ENCODE results near the gene XPC. TPM values are rescaled to one million over a fixed set of nuclear protein-coding genes. Genes with fewer than 3 reads are reported as not detected.

Gene XPC
- total and polyA plus RNA-seq, 2 donors (not counting 3 experiments of a cell fraction or from before 2014, with no cell fraction given) = 11.9 to 36.8 TPM

GRCh38 chr3:14142567-14143270, 35.7 kb downstream of the XPC start:
- DNase-seq (ENCODE audit: low read depth, low spot score) = no peak
- Histone ChIP-seq H3K4me3 (replicated peaks in 1 of 3; ENCODE audit: insufficient read depth in 1 of 3, low read depth in 1 of 3, low read length in 3 of 3) (no peak overlapping the region), H3K4me2 (ENCODE audit: insufficient read depth, low read length) (peak overlapping the region; percentile 88), H3K9me3 (replicated peaks; ENCODE audit: control insufficient read depth, insufficient read depth, low read length) (no peaks in the 10 kb centered on the region), H3K27ac (ENCODE audit: insufficient read depth, low read depth, low read length) (peak overlapping the region; percentile 100), H2AFZ (ENCODE audit: low read depth, low read length) (no peak overlapping the region), H4K20me1 (replicated peaks; ENCODE audit: control insufficient read depth, extremely low read depth, insufficient read depth, low read length) (no peaks in the 10 kb centered on the region), H3K27me3 (ENCODE audit: control insufficient read depth in 2 of 2, insufficient read depth in 2 of 2, low read length in 2 of 2) (no peaks in the 10 kb centered on the region), H3K36me3 (ENCODE audit: control insufficient read depth in 2 of 2, extremely low read depth in 1 of 2, insufficient read depth in 2 of 2, low read length in 2 of 2) (peaks cover 0 to 22% of the 10 kb centered on the region in 2 experiments), H3K9me1 (replicated peaks; ENCODE audit: control insufficient read depth, extremely low read depth, insufficient read depth, low read length) (no peaks in the 10 kb centered on the region), H3K9ac (replicated peaks; ENCODE audit: extremely low read depth, insufficient read depth, low read length) (peak overlapping the region; percentile 93), H3K4me1 (ENCODE audit: control insufficient read depth, extremely low read depth, insufficient read depth, low read length) (peaks cover 41% of the 10 kb centered on the region), H3K79me2 (ENCODE audit: control insufficient read depth, insufficient read depth, low read length) (no peaks in the 10 kb centered on the region)
- ChIA-PET CTCF (interaction anchor here (0.8 to 4.9 kb wide), 3 partner anchors 9 to 246 kb away, joined by 3 to 30 read pairs (median 4); partner anchors contain the start of genes CHCHD4 and TMEM43), POLR2A (interaction anchor here (2.9 kb wide), 1 partner anchor 17 kb away, joined by 11 read pairs; the partner anchor contains the start of genes CHCHD4 and TMEM43)
- intact Hi-C loops (cut with micrococcal nuclease) = loop anchor here (5.0 to 10.0 kb wide), 4 partner anchors 262 to 1920 kb away; partner anchors contain the start of genes NR2C2 and SLC6A6
- BruUV-seq (replicated peaks) = TSS peak; percentile 5
- dilution Hi-C loops (cut with MboI; ENCODE audit: extremely low pct_ligation_motif_present, low sequenced_read_pairs) = no loop called here
- TF ChIP-seq MAX (IDR thresholded peaks at IDR 0.05; ENCODE audit: insufficient read depth, insufficient read length) = no peak
- TF ChIP-seq JUN (IDR thresholded peaks at IDR 0.05; ENCODE audit: borderline replicate concordance, insufficient read depth, insufficient read length, low read depth) = no peak
- no peak for TF ChIP-seq POLR2A (IDR thresholded peaks at IDR 0.05; ENCODE audit: low read depth, low read length)
- TF ChIP-seq GATA2 (IDR thresholded peaks at IDR 0.05; ENCODE audit: insufficient read depth, insufficient read length, low read depth, low read length) = no peak
- TF ChIP-seq CTCF (IDR thresholded peaks at IDR 0.05; ENCODE audit: extremely low read depth in 1 of 2, insufficient read depth in 1 of 2, low read depth in 1 of 2, low read length in 2 of 2) = no peak
- TF ChIP-seq POLR2AphosphoS5 (IDR thresholded peaks at IDR 0.05; ENCODE audit: insufficient read depth, low read depth, low read length) = no peak
- no peak for TF ChIP-seq EZH2 (IDR thresholded peaks at IDR 0.05; ENCODE audit: borderline replicate concordance, low read depth, low read length, severe bottlenecking)
- no peak for TF ChIP-seq FOS (IDR thresholded peaks at IDR 0.05; ENCODE audit: borderline replicate concordance, insufficient read depth, low read length)
- no peak for TF ChIP-seq MYC (IDR thresholded peaks at IDR 0.05; ENCODE audit: low read depth, low read length)
- FAIRE-seq = no peak

All from endothelial cell of umbilical vein (primary cell).